Keratinocyte (primary cell): ENCODE results near the gene ABCC4. TPM values are rescaled to one million over a fixed set of nuclear protein-coding genes. Genes with fewer than 3 reads are reported as not detected.

Source experiments
- DNase-seq: peaks from one replicate; pipeline ENCODE4 v3.0.0-alpha.2; 2011; ENCODE audit warnings: low read depth, missing footprints, low spot score
- FAIRE-seq: peaks from 2 replicates; lab custom pipeline; 2011; peaks lifted over from hg19 to GRCh38; lab: Jason Lieb, UNC
- H2AFZ ChIP-seq: 2 replicates; pipeline ENCODE4 v1.6.0; 2012; ENCODE audit warnings: low read length, control low read depth, inconsistent platforms; ENCODE audit not compliant: control insufficient read depth
- H3K27ac ChIP-seq: 2 replicates; pipeline ENCODE4 v1.5.1; 2011; ENCODE audit warnings: low read length; ENCODE audit not compliant: control insufficient read depth, insufficient read depth
- H3K27me3 ChIP-seq: 3 replicates; pipeline ENCODE4 v1.6.0; 2011; ENCODE audit warnings: low read length; ENCODE audit not compliant: control insufficient read depth, insufficient read depth; ENCODE audit errors: extremely low read depth
- H3K36me3 ChIP-seq, 2 experiments: 2 replicates in 1 of 2; 3 replicates in 1 of 2; pipeline ENCODE4 v1.5.1; 2011; ENCODE audit warnings: low read length in 2 of 2, mild to moderate bottlenecking in 1 of 2; ENCODE audit not compliant: control insufficient read depth in 2 of 2, insufficient read depth in 2 of 2; ENCODE audit errors: extremely low read depth in 1 of 2
- H3K4me1 ChIP-seq: 3 replicates; pipeline ENCODE4 v1.5.1; 2011; ENCODE audit warnings: low read length; ENCODE audit not compliant: control insufficient read depth, insufficient read depth; ENCODE audit errors: extremely low read depth
- H3K4me2 ChIP-seq: 3 replicates; pipeline ENCODE4 v1.6.0; 2011; ENCODE audit warnings: low read depth, low read length; ENCODE audit not compliant: control insufficient read depth, insufficient read depth; ENCODE audit errors: extremely low read depth
- H3K4me3 ChIP-seq, 3 experiments: fragments of 200-600 bp in 1 of 3; sonication (generic) in 1 of 3; 2 replicates in 2 of 3; 3 replicates in 1 of 3; pipeline ENCODE4 v1.5.1; 2011 to 2016; ENCODE audit warnings: low read length in 3 of 3, mild to moderate bottlenecking in 3 of 3, control low read depth in 2 of 3, inconsistent platforms in 1 of 3, low read depth in 1 of 3, mixed read lengths in 1 of 3, mixed run types in 1 of 3, moderate library complexity in 1 of 3; ENCODE audit not compliant: control insufficient read depth in 2 of 3, insufficient read depth in 2 of 3; ENCODE audit errors: extremely low read depth in 1 of 3
- H3K79me2 ChIP-seq: 2 replicates; pipeline ENCODE4 v1.6.0; 2012; ENCODE audit warnings: low read length; ENCODE audit not compliant: control insufficient read depth, insufficient read depth
- H3K9ac ChIP-seq: 3 replicates; pipeline ENCODE4 v1.6.0; 2011; ENCODE audit warnings: low read length; ENCODE audit not compliant: control insufficient read depth, insufficient read depth; ENCODE audit errors: extremely low read depth
- H3K9me1 ChIP-seq: 3 replicates; pipeline ENCODE4 v1.6.0; 2011; ENCODE audit warnings: low read length; ENCODE audit not compliant: control insufficient read depth, insufficient read depth; ENCODE audit errors: extremely low read depth
- H3K9me3 ChIP-seq: 2 replicates; pipeline ENCODE4 v1.5.1; 2012; ENCODE audit warnings: low read depth, low read length; ENCODE audit not compliant: control insufficient read depth
- H4K20me1 ChIP-seq: 3 replicates; pipeline ENCODE4 v1.6.0; 2011; ENCODE audit warnings: low read length; ENCODE audit not compliant: control insufficient read depth, insufficient read depth; ENCODE audit errors: extremely low read depth
- EZH2 ChIP-seq: IDR thresholded peaks from one replicate; pipeline ENCODE4 v1.6.1; 2012; ENCODE audit warnings: inconsistent platforms, mild to moderate bottlenecking, low read length, moderate library complexity
- dilution Hi-C: fragments of 300-500 bp; cut with MboI; formaldehyde crosslinking; loops from one replicate; pipeline ENCODE4 v1.7.0; 2020; ENCODE audit warnings: low sequenced_read_pairs; ENCODE audit not compliant: extremely low pct_ligation_motif_present
- polyA plus RNA-seq, 5 experiments: library from polyadenylated mRNA; depleted of rRNA in 3 of 5; stranded (reverse) in 3 of 5; stranded (forward) in 1 of 5; unstranded in 1 of 5; fragments of >200 nt; gene quantifications; 1 replicate in 1 of 5; 2 replicates in 3 of 5; 3 replicates in 1 of 5; pipeline versions ENCODE4 v1.2.1 to v1.2.3, GENCODE V29; 2011 to 2012; ENCODE audit warnings: missing spikeins in 2 of 5, low read depth in 1 of 5, low replicate concordance in 1 of 5
- TF ChIP-seq, protein P1 (sequence below), 3 experiments: IDR thresholded peaks in 1 of 3; conservative IDR thresholded peaks in 1 of 3; optimal IDR thresholded peaks in 1 of 3; 2 replicates in 2 of 3; 3 replicates in 1 of 3; pipeline versions ENCODE3 to v1.5.1; 2011; ENCODE audit warnings: low read length in 3 of 3, mild to moderate bottlenecking in 3 of 3, moderate library complexity in 2 of 3, control low read depth in 1 of 3, inconsistent platforms in 1 of 3; ENCODE audit not compliant: insufficient read depth in 2 of 3; ENCODE audit errors: extremely low read depth in 1 of 3

Gene ABCC4
- polyA plus RNA-seq, 1 donor (not counting 4 experiments of a cell fraction or from before 2014, with no cell fraction given), result 13.8 TPM

DNA sequence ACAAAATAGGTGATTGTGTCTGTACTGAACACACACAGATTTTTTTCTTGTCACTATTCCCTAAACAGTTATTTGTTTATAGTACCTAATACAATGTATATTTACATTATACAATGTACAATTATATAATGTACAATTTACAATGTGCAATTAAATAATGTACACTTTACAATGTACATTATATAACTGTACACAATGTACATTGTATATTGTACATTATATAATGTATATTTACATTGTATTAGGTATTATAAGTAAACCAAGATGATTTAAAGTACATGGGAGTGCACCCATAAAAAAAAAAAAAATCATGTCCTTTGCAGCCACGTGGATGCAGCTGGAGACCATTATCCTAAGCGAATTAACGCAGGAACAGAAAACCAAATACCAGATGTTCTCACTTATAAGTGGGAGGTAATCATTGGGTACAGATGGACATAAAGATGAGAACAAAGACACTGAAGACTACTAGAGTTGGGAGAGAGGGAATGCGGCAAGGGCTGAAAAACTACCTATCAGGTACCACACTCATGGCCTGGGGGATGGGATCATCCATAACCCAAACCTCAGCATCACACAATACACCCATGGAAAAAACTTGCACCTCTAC is 68.1 kb downstream of the ABCC4 start:
- Histone ChIP-seq H3K4me3 (no peak overlapping the region), H3K79me2 (no peaks in the 10 kb centered on the region), H2AFZ (no peak overlapping the region), H3K27me3 (no peaks in the 10 kb centered on the region), H3K9me3 (no peaks in the 10 kb centered on the region), H3K9ac (no peak overlapping the region), H3K4me1 (no peaks in the 10 kb centered on the region), H3K4me2 (no peak overlapping the region), H3K9me1 (no peaks in the 10 kb centered on the region), H4K20me1 (no peaks in the 10 kb centered on the region), H3K27ac (no peak overlapping the region), H3K36me3 (peaks cover 0 to 2% of the 10 kb centered on the region in 2 experiments)
- FAIRE-seq (no peak), DNase-seq (no peak)
- no peak for TF ChIP-seq EZH2
- TF ChIP-seq, protein P1, sequence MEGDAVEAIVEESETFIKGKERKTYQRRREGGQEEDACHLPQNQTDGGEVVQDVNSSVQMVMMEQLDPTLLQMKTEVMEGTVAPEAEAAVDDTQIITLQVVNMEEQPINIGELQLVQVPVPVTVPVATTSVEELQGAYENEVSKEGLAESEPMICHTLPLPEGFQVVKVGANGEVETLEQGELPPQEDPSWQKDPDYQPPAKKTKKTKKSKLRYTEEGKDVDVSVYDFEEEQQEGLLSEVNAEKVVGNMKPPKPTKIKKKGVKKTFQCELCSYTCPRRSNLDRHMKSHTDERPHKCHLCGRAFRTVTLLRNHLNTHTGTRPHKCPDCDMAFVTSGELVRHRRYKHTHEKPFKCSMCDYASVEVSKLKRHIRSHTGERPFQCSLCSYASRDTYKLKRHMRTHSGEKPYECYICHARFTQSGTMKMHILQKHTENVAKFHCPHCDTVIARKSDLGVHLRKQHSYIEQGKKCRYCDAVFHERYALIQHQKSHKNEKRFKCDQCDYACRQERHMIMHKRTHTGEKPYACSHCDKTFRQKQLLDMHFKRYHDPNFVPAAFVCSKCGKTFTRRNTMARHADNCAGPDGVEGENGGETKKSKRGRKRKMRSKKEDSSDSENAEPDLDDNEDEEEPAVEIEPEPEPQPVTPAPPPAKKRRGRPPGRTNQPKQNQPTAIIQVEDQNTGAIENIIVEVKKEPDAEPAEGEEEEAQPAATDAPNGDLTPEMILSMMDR (optimal IDR thresholded peaks at IDR 0.05 in 1 of 3, IDR thresholded peaks at IDR 0.05 in 1 of 3, conservative IDR thresholded peaks at IDR 0.05 in 1 of 3; ENCODE audit: extremely low read depth in 1 of 3, insufficient read depth in 2 of 3, low read length in 3 of 3), result no peak
- dilution Hi-C loops, result no loop called here

DNA sequence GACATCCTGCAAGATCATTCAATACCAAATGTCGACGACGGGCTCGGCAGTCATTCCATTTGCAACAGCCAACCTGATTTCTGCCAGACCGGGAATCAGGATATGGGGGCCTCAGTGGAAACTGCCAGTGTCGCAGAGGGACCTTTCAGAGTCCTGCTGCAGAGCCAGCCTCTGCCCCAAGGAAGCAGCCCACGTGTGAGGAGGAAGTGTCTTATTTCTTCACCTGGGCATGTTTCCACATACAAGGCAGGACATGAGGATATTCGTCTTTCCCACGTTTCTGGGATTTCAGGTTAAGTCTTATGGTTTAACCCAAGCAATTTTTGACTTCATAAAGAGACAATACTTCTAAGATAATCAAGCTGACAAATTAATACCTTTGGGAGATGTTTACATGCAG is 69.9 kb downstream of the ABCC4 start:
- H3K4me1 ChIP-seq, result no peaks in the 10 kb centered on the region
- DNase-seq, result no peak
- FAIRE-seq, result no peak
- H3K4me2 ChIP-seq, result no peak overlapping the region
- H3K79me2 ChIP-seq, result no peaks in the 10 kb centered on the region
- H3K36me3 ChIP-seq, result peaks cover 0 to 2% of the 10 kb centered on the region in 2 experiments
- H3K9ac ChIP-seq, result no peak overlapping the region
- H3K9me1 ChIP-seq, result no peaks in the 10 kb centered on the region
- H3K9me3 ChIP-seq, result no peaks in the 10 kb centered on the region
- dilution Hi-C loops, result no loop called here
- H2AFZ ChIP-seq, result no peak overlapping the region
- no peaks in the 10 kb centered on the region for H3K27me3 ChIP-seq
- H3K4me3 ChIP-seq, result no peak overlapping the region
- TF ChIP-seq, protein P1 (optimal IDR thresholded peaks at IDR 0.05 in 1 of 3, IDR thresholded peaks at IDR 0.05 in 1 of 3, conservative IDR thresholded peaks at IDR 0.05 in 1 of 3; ENCODE audit: extremely low read depth in 1 of 3, insufficient read depth in 2 of 3, low read length in 3 of 3), result no peak
- no peak for TF ChIP-seq EZH2
- H4K20me1 ChIP-seq, result no peaks in the 10 kb centered on the region
- H3K27ac ChIP-seq, result no peak overlapping the region
